GM18907 (cell line): Measurements from ENCODE around the gene ZSWIM8.
"Not testable (repeated sequence)": the region's sequence is repeated elsewhere in the genome, so short reads cannot be mapped to it uniquely, and the experiment has no call there.

Experiments
- ATAC-seq: cut with Tn5 transposase; IDR thresholded peaks from one replicate; pipeline ENCODE4 v1.9.1; 2021; ENCODE audit warnings: mild to moderate bottlenecking, moderate library complexity; ENCODE audit not compliant: unreplicated experiment

ZSWIM8 gene

DNA sequence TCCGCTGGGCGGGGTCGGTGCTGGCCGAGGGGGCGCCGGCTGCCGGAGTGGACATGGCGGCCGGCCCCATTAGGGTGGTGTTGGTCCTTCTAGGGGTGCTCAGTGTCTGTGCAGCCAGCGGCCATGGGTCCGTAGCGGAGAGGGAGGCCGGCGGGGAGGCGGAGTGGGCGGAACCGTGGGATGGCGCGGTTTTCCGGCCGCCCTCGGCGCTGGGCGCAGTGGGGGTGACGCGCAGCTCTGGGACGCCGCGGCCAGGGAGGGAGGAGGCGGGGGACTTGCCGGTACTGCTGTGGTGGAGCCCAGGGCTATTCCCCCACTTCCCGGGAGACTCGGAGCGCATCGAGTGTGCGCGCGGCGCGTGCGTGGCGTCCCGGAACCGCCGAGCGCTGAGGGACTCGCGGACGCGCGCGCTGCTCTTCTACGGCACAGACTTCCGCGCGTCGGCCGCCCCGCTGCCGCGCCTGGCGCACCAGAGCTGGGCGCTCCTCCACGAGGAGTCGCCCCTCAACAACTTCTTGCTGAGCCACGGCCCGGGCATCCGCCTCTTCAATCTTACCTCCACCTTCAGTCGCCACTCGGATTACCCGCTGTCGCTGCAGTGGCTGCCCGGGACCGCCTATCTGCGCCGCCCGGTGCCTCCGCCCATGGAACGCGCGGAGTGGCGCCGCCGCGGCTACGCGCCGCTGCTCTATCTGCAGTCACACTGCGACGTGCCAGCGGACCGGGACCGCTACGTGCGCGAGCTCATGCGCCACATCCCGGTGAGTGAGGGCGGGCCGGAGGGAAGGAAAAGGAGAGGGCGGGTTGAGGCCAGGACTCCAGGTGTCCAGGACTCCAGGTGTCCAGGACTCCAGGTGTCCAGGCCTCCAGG is 12.9 kb upstream of the ZSWIM8 start:
- peak; percentile 60 for ATAC-seq

DNA sequence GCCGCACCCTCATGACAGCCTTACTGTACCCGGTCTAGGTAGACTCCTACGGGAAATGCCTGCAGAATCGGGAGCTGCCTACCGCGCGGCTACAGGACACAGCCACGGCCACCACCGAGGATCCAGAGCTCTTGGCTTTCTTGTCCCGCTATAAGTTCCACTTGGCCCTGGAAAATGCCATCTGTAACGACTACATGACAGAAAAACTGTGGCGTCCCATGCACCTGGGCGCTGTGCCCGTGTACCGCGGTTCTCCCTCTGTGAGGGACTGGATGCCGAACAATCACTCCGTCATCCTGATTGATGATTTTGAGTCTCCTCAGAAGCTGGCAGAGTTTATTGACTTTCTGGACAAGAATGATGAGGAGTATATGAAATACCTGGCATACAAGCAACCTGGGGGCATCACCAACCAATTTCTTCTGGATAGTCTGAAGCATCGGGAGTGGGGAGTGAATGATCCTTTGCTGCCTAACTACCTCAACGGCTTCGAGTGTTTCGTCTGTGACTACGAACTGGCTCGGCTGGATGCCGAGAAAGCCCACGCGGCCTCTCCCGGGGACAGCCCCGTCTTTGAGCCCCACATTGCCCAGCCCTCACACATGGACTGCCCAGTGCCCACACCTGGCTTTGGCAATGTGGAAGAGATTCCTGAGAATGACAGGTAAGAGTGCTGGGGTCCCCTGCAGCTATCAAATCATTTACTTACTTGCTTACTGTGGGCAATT is 12.1 kb upstream of the ZSWIM8 start:
- ATAC-seq: no peak

DNA sequence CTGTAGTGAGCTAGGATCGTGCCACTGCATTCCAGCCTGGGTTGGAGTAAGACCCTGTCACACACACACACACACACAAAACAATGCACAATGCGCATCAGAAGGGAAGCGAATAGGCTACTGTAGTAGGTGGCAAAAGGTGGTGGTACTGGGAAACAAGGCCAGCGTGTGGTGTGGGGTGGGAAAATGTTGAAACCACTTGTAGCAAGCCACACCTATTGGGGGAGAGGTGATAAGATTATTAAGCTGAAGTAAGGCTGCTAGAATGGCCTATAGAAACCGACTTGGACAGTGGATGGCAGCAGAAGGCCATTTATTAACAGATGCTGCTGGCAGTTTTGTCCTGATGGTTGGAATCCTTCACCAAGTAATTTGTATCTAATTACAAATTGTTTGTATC is 10.8 kb upstream of the ZSWIM8 start:
- ATAC-seq: no peak

DNA sequence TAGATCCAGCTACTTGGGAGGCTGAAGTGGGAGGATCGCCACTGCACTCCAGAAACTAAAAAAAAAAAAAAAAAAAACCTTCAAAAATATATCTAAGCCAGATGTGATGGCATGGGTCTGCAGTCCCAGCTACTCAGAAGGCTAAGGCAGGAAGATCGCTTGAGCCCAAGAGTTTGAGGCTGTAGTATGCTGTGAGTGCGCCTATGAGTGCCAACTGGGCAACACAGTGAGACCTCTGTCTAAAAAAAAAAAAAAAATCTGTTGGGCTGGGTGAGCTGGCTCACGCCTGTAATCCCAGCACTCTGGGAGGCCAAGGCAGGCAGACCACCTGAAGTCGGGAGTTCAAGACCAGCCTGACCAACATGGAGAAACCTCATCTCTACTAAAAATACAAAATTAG is 6.4 kb upstream of the ZSWIM8 start:
- no peak for ATAC-seq

DNA sequence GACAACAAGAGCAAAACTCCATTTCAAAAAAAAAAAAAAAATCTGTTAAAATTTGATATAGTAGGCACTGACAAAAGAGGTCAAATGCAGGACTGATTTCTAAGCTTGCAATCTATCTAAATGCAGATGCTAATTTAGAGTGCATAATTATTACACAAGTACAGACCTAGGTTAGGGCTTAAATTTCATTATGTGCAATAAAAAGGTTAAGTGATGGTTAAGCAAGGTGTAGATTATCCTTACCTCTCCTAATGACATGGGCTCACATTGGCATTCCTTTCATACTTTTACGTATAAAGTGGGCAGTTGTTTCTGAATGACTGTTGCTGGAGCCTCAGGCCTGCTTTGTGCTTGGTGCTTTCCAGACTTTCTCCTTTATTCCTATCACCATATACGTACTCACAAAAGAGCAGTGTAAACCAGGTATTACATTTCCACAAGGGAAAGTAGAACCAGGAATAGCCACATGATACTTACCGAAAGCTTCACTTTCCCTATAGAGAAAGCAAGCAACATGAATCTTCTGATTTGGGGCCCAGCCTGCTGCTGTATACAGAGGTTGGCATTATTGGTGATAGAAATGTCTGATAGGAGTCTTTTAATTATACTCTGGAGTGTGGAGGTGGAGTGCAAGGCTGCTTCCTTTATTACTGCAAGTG is 5.7 kb upstream of the ZSWIM8 start:
- ATAC-seq: no peak

DNA sequence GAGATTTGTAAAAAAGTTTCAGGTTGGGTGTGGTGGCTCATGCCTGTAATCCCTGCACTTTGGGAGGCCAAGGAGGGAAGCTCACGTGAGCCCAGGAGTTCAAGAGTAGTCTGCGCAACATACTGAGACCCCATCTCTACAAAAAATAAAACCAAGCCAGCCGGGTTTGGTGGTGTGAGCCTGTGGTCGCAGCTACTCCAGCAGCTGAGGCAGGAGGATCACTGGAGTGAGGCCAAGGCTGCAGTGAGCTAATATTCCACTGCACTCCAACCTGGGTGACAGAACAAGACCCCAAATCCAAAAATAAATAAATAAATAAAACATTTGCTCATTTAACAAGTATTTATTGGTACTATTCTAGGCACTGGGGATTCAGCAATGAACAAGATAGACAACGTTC is 5.1 kb upstream of the ZSWIM8 start:
- ATAC-seq: no peak

DNA sequence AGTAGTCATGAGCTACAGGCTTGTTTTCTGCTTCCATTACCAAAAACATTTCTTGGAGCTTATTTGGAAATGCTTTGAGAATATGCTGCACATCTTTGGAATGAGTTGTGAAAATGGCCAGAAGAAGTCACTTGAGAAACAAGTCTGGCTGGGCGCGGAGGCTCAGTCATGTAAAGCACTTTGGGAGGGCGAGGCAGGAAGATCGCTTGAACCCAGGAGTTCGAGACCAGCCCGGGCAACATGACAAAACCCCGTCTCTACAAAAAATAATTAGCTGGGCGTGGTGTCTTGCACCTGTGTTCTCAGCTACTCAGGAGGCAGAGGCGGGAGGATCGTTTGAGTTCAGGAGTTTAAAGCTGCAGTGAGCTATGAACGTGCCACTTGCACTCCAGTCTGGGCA is 4.4 kb upstream of the ZSWIM8 start:
- no peak for ATAC-seq

DNA sequence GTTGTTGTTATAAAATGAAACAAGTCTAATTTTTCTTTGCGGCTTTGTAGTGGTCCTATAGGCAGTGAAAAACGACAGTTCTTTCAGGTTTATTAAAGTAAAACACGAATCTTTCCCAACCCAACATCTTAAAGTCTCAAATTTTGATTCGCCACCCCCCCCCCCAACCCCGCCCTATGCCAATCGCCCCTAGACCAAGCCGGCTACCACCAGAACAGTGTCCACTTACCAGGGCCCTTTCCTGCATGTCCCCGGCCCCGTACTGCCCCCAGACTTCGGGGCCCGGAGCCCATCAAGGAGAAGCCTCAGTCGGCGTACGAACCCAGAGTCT is 3.9 kb upstream of the ZSWIM8 start:
- no peak for ATAC-seq

DNA sequence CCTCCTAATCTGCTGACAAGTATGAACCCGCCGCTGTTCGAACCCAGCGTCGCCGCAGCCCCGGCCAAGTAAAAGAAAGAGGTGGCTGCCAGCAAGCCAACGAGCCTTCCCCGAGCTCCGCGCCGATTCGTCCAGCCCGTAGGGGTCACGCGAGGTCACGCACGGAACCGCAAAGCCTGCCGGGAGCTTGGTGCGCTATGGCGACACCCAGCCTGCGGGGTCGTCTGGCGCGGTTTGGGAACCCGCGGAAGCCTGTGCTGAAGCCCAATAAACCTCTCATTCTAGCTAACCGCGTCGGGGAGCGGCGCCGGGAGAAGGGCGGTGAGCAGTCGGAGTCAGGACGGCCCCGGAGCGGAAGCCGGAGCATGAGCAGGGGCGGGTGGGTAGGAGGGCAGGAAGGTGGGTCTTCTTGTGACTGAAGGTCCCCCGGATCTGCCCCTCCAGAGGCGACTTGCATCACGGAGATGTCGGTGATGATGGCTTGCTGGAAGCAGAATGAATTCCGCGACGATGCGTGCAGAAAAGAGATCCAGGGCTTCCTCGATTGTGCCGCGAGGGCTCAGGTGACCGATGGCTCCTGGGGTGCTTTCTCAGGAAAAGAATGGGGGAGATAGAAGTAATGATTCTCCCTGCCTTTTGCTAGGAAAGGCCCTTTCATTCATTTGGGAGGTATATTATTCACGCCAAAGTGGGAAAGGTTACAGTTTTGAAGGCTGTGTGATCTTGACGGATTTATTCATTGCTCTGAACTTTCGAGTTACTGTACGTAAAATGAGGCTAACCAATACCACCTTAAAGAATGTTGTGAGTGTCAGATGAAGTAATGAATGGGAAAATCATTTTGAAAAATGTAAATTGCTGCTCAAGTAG is 3.3 kb upstream of the ZSWIM8 start, which contains the start of gene CHCHD1:
Gene CHCHD1, plus strand, starts transcription at position 170 of the 870 bp plus-strand sequence. Its CDS starts 28 bp downstream, at position 198.
- ATAC-seq: peak; percentile 61

DNA sequence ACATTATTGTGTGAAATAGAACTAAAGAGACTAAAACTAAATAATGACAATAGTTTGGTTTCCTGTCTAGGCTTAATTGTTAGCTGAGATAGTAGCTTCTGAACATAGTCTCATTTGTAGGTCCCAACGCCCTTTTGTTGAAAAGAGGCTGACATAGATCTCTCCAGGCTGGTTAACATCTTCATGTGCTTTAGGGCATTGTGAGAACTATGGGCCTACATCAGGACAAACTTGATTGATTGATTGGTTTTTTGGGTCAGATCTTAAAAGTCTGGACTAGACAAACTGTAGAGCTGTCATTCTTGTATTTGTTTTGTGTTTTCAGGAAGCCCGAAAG is 2.7 kb upstream of the ZSWIM8 start:
- no peak for ATAC-seq

DNA sequence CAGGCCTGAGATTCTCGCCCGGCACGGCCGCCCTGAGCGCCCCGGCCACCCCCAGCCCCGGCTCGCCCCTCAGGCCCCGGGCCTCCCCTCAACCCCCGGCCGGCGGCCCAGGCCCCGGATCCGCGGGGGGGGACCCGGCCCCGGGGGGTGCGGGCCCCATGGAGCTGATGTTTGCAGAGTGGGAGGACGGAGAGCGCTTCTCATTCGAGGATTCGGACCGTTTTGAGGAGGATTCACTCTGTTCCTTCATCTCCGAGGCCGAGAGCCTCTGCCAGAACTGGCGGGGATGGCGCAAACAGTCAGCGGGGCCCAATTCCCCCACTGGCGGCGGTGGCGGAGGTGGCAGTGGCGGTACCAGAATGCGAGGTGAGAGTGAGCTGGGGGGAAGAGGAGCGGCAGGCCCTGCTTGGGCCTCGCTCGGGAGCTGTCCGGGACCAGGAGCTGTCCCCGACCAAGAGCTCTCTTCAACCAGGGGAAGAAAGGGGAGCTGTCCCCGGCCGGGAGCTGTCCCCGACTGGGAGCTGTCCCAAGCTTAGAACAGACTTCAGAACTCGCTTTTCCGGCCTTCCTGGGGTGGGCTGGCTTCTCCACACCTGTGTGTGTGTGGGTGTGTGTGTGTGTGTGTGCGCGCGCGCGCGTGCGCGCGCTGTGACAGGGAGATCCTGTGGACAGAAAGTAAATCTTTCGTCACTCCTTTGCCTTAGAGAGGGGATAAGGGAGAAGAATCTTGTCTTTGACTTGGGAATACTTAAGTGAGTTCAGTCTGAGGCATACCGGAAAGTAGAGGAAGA is 510 bp downstream of the ZSWIM8 start:
- ATAC-seq: peak; percentile 24

DNA sequence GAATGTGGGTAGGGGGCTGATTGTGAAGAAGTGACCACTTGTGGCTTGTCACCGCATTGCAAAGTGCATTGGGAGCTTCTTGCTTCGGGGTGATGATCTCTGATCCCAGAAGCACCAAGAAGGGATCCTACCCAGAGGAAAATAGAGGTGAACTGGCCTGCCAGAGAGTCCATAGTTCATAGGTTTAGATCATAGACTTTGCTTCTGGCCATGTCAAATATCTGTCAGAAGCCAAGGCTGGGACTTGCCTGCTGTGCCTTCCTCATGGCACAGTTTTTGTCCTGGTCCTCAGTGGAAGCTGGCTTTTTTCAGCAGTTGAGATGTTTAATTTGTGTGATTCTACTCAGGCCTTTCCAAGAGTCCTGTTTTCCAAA is 1.1 kb downstream of the ZSWIM8 start:
- no peak for ATAC-seq

DNA sequence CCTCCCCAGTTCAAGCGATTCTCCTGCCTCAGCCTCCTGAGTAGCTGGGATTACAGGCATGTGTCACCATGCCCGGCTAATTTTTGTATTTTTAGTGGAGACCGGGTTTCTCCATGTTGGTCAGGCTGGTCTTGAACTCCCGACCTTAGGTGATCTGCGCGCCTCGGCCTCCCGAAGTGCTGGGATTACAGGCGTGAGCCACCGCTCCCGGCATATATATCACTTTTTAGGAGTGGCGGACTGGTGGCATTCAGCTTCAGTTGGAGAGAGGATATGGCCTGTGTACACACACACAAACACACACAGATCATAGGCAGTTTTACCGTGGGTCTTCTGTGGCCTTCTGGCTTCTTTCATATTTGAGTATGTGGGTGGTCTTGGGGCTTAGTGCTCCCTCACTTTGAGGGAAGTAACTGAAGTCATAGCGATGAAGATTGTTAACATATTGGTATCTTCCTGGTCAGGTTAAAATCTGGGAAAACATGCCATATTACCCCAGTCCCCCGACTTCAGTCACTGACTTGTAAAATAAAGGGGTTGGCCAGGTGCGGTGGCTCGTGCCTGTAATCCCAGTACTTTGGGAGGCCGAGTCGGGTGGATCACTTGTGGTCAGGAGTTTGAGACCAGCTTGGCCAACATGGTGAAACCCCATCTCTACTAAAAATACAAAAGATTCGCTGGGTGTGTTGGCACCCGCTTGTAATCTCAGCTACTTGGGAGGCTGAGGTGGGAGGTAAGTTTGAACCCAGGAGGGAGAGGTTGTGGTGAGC is 1.8 kb downstream of the ZSWIM8 start:
- ATAC-seq: not testable (repeated sequence)

DNA sequence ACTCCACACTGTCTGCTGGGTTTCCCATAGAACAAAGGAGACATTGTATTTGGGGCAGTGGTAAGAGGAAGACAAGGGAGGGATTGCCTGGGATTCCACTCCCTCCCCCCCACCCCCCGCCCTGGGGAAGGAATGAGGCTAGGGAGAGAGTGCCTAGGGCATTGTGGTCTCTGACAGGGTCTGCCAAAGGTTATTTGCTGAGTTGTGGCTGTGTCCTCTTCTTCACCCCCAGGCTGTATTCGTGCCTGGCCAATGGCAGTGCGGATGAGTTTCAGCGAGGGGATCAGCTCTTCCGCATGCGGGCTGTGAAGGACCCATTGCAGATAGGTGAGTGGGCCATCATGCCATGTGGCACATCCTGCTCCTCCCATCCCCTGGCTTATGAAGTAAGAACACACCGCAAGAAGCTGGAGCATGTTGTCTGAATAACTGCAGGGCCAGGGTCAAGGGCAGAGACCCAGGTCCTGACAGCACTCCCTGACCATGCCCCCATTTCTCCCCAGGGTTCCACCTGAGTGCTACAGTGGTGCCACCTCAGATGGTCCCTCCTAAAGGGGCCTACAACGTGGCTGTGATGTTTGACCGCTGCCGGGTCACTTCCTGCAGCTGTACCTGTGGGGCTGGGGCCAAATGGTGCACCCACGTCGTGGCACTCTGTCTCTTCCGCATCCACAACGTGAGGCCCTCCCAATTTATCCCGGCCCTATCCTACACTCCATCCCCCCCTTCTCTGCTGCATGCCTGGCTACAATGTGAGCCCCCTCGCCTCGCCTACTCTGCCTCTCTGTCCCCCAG is 3.7 kb downstream of the ZSWIM8 start:
- ATAC-seq: no peak

DNA sequence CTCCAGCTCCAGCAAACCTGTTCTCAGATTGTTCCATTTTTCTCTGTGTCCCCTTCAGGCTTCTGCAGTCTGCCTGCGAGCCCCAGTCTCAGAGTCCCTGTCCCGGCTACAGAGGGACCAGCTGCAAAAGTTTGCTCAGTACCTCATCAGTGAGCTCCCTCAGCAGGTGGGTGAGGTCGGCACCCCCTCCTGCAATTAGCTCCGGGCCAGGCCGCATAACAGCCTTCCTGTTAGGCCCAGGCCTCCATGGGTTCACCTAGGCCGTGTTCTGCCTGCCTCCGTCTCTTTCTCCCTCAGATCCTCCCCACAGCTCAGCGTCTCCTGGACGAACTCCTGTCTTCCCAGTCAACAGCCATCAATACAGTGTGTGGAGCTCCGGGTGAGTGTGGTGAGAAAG is 4.3 kb downstream of the ZSWIM8 start:
- no peak for ATAC-seq

DNA sequence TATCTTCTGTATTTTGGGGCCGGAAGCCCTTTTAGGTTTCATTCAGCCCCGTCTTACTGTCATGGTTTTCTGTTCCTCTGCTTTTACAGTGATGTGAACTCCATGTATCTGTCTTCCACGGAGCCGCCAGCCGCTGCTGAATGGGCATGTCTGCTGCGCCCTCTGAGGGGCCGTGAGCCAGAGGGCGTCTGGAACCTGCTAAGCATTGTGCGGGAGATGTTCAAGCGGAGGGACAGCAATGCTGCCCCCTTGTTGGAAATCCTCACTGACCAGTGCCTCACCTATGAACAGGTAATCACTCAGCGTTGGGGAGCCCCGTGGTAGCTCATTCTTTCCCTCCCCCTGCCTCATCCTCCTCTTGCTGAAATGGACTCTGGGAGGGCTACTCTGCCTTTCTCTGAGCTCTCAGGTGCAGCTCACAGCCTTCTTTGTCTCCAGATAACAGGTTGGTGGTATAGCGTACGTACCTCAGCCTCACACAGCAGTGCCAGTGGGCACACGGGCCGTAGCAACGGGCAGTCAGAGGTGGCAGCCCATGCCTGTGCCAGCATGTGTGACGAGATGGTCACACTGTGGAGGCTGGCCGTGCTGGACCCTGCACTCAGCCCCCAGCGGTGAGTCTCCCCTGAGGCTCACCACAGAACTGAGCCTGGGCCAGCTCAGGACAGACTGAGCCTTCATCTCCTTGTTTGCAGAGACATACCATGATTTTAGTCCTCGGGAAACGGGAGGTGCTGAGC is 5.7 kb downstream of the ZSWIM8 start:
- ATAC-seq: no peak

DNA sequence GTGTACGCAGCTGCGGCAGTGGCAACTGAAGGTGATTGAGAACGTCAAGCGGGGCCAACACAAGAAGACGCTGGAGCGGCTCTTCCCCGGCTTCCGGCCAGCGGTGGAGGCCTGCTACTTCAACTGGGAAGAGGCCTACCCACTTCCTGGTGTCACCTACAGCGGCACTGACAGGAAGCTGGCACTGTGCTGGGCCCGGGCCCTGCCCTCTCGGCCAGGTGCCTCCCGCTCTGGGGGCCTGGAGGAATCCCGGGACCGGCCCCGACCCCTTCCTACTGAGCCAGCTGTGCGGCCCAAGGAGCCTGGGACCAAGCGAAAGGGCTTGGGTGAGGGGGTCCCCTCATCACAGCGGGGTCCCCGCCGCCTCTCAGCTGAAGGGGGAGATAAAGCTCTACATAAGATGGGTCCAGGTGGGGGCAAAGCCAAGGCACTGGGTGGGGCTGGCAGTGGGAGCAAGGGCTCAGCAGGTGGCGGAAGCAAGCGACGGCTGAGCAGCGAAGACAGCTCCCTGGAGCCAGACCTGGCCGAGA is 6.5 kb downstream of the ZSWIM8 start:
- ATAC-seq: no peak

DNA sequence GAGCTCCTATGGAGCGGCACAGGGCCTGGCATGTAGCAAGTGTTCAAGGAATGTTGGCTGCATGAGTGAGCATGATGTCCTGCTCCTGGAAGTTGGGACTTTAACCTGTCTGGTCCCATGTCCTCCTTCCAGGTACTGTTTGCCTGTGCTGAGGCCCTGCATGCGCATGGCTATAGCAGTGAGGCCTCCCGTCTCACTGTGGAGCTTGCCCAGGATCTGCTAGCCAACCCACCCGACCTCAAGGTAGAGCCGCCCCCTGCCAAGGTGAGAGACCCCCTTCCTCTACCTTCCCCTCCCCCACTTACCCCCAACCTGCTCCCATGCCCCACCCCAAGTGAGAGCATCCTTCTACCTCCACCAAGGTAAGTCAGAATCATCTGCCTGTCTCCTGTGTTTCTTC is 8.1 kb downstream of the ZSWIM8 start:
- ATAC-seq: no peak
